T follicular helper cell (primary cell): ENCODE results near the gene SYCP2L.
"Not testable (repeated sequence)": the region's sequence is repeated elsewhere in the genome, so short reads cannot be mapped to it uniquely, and the experiment has no call there.

ENCODE experiments used
- DNase-seq: peaks from one replicate; pipeline ENCODE4 v3.0.0-alpha.2; 2020; ENCODE audit warnings: low read depth

Gene SYCP2L

DNA sequence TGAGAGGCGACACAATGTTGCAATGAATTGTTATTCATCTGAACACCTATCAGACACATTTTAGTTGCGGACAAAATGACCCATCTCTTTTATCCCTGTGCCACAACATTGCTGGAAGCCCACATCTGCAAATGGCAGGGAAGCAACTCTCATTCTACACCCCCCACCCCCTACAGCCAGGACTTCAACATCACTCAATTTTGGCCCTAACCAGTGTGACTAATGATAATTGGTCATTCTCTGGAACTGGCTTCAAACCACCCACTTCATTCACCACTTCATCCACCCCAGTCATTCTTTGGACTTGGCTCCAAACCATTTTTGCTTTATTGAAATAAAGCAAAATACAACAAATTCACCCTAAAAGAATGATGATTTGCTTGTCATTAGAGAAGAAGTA is 6.5 kb upstream of the SYCP2L start:
- DNase-seq: no peak

DNA sequence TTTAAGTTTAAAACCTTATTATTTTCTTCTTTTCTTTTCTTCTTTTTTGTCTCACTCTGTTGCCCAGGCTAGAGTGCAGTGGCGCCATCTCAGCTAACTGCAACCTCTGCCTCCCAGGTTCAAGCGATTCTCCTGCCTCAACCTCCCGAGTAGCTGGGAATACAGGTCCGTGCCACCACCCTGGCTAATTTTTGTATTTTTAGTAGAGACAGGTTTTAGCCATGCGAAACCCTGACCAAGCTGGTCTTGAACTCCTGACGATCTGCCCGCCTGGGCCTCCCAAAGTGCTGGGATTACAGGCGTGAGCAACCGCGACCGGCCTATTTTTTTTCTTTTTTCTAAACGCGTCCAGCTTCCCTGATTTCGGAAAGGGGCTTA is 4.6 kb upstream of the SYCP2L start:
- not testable (repeated sequence) for DNase-seq

DNA sequence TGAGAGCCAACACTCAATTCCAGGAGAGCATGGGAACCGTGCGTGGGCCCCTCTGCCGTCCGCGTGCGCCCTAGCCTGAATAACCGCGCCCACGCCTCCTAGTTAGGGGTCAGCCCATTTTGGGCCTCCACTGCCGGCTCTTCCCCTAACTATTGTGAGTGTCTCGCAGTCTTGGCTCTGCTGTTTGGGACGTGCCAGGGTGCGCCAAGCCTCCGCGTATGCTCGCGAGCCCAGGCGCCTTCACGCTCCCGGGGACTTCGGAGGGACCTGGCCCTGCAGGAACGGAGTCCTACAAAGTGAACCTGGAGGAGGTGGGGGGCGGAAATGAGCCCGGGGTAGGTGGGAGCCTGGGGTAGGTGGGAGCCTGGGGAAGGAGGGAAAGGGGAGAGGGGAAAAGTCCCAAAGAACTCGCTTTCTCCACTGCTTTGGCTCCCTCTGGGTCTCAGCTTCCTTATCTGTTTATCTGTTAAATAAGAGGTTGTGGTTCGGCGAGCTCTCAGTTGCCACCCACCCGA is 4.1 kb upstream of the SYCP2L start:
- no peak for DNase-seq

DNA sequence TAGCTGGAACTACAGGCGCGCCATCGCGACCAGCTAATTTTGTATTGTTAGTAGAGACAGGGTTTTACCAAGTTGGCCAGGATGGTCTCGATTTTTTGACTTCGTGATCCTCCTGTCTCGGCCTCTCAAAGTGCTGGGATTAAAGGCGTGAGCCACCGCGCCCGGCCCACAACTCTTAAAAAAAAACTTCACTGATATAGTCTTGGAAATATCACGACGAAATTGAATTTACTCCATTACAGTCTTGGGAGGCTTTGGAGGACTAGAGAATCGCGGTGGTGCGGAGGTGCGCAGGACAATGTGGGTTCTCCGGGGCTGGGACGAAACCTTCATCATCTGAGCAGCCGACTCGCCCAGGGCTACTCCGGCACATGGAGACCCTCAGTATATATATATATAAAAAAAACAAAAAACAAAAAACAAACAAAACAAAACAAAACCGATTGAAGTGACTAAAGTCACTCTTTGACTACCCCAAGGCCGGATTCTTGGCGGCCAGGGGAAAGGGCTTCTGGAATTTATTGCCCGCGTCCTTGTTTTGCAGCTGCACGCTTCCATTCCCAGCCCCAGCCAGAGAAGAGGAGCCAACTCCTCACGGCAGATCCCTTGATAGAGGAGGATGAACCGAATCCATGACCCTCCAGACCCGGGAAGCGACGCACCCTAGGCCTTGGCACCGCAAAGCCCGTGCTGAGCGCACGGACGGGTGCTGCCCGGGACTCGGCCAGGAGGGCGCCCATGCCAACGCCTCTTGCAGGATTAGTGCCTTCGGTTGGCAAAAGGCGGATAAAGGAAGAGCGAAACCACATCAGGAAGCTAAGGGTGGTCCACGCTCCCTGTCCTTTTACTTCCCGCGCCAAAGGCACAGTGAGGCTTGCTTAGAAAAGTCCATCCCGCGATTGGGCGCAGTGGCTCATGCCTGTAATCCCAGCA is 3.3 kb upstream of the SYCP2L start:
- DNase-seq: no peak

DNA sequence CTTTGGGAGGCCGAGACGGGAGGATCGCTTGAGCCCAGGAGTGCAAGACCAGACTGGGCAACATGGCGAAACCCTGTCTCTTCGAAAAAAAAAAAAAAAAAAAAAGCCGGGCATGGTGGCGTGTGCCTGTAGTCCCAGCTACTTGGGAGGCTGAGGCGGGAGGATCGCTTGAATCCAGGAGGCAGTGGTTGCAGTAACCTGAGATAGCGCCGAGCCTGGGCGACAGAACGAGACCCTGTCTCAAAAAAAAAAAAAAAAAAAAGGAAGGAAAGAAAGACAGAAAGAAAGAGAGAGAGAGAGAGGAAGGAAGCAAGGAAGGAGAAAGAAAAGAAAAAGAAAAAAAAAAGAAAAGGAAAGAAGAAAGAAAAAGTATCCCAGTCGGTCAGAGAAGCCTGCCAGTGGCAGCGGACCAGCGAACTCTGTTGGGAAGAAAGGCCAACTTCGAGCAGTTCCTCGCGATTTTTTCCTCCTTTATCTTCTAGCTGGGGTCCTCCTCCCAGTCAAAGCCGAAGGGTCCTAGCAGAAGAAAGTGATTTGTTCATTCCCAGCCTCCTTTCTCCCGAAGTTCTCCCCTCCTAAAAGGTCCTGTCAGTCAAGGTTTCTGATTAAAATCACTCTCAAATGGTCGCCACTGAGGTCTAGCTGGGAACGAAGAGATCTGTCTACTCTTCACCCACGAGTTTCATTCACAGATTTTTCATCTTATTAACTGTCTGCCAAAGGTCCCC is 2.4 kb upstream of the SYCP2L start:
- no peak for DNase-seq

DNA sequence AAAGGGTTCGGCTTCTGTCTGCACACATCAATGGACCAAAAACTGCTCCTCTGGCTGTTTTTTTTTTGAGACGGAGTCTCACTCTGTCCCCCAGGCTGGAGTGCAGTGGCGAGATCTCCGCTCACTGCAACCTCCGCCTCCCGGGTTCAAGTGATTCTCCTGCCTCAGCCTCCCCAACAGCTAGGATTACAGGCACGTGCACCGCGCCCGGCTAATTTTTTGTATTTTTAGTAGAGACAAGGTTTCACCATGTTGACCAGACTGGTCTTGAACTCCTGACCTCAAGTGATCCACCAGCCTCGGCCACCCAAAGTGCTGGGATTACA is 524 bp upstream of the SYCP2L start:
- not testable (repeated sequence) for DNase-seq

DNA sequence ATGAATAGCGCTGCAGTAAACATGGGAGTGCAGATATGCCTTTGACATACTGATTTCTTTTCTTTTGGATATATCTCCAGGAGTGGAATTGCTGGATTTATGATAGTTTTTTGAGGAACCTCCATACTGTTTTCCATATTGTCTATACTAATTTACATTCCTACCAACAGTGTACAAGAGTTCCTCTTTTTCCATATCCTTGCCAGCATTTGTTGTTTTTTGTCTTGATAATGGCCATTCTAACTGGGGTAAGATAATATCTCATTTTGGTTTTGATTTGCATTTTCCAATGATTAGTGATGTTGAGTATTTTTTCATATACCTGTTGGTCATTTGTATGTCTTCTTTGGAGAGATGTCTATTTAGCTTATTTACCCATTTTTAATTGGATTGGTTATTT is 3.3 kb downstream of the SYCP2L start:
- DNase-seq: no peak

DNA sequence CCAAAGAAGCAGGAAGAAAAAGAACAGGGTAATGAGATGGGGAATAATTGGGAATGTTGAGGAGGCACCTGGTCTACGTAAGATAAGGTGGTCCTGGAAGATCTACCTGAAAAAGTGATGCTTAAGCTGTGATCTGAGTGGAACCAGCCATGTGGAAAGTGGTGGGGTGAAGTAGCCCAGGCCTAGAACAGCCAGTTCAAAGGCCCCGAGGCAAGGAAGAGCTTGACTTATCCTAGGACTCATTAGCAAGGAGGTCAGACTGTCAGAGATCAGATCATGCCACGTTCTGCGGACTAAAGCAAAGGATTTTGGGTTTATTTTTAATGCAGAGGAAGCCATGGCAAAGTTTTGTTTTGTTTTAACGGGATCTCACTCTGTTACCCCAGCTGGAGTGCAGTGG is 5.1 kb downstream of the SYCP2L start:
- DNase-seq: no peak

DNA sequence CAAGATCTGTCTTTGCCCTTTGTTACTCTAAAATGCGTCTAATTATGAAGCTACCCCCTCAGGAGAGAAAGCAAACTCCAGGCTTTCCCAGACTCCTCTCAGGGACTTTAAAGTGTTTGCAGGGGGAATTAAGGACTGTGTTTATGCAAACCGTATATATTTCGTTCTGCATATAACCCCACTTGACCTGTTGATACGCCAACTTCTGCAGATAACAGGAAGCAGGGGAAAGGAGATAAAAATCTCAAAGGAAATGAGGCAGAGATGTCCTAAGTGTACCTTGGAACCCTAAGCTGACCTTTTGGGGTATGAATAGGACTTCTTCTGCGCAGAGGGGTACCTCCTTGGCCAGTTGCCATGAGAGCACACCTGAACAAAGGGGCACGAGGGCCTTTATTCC is 8.1 kb downstream of the SYCP2L start:
- no peak for DNase-seq

DNA sequence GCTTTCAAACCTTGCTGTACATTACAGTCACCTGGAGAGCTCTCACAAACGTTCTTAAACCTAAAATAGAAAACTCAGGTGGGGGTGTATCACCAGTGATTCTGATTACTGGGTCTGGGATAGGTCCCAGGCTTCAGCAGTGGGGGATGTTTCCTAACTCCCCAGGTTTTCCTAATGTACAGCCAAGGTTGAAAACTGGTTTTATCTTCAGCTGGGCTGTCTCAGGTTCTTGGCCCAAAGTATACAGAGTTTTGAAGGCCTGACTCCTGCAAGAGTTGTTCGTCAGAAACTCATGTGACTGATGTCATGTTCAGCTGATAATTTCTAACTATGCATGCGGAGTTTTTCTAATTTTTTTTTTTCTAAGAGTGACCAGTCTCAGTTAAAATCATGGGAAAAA is 9.8 kb downstream of the SYCP2L start:
- DNase-seq: no peak

DNA sequence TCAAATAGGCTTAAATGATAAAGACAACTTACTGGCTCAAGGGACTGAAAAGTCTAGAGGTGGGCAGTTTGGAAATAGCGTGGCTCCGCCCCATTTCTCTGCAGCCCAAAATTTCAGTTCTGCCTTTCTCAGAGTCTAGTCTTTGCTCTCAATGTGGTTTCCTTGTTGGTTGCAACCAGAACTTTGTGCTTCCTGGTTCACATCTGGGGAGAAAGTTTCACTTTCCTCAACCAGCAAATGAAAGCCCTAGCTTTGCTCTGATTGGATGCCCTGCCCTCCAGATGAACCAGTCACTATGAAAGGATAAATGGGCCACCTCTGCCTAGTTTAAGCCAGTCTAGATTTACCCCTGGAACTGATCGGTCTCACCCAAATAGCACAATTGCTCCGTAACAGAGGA is 14.9 kb downstream of the SYCP2L start:
- no peak for DNase-seq

DNA sequence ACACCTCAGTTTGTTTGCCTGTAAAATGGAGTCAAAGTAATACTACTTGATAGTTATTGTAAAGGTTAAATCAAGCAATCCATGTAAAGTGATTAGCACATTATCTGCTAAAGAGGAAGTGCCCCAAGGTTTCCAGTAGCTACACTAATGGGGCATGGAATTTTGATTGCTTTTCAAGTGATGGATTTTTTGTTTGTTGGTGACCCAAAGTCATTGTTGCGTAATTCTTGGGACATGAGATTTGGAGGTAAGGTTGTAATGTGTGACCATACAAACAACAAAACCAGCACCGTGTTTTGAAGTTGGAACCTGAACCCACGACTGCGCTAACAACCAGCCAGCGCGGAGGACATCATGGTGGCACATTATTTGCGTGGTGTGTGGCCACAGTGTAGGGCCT is 17.2 kb downstream of the SYCP2L start:
- no peak for DNase-seq

DNA sequence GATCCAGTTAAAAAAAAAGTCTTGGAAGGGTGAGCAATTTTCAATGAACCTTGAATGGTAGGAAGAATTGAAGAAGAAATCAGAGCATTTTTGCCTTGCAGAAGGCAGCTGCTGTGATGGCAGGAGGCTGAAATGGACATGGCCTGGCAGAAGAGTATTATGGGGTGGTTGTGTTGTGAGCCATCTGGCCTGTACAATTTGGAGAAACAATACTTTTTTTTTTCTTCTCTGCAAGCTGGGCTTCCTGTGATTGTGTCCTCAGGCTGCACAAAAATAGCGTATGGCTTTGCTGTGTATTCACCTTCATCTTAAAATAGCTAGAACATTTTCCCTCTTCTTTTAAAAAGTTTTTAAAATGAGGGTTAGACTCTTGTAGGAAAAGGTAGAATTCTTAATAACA is 21.4 kb downstream of the SYCP2L start:
- no peak for DNase-seq

DNA sequence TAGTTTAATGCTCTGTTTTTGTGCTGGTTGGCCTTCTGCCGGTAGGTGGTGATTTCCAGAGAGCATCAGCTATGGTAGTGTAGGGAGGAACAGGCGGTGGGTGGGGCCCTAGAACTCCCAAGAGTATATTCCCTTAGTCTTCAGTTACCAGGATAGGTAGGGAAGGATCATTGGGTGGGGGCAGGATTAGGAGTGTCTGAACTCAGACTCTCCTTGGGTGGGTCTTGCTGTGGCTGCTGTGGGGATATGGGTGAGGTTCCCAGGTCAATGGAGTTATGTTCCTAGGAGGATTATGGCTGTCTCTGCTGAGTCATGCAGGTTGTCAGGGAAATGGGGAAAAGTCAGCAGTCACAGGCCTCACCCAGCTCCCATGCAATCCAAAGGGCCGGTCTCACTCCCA is 32.7 kb downstream of the SYCP2L start:
- DNase-seq: not testable (repeated sequence)

DNA sequence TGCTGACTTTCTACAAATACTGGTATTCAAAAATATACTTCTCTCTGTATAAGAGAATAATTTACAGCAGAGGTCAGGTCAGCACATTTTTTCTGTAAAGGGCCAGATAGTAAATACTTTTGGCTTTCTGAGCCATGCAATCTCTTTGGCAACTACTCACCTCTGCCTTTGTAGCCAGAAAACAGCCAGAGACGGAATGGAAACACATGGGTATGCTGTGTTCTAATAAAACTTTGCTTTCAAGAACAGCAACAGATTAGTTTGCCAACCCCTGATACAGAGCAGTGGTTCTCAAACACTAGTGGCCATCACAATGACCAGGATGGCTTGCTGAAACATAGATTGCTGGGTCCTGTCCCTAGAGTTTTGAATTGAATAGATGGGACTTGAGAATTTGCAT is 46.3 kb downstream of the SYCP2L start:
- no peak for DNase-seq

DNA sequence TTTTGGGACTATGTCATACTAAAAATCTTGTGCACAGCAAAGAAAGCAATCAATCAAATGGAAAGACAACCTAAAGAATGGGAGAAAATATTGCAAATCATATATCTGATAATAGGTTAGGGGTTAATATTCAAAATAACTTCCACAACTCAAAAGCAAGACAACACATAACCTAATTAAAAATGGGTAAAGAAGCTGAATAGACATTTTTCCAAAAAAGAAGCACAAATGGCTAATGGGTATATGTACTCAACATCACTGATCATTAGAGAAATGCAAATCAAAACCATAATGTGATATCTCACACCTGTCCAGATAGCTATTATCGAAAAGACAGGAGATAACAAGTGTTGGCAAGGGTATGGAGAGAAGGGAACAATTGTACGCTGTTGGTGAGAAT is 53.0 kb downstream of the SYCP2L start:
- DNase-seq: no peak

DNA sequence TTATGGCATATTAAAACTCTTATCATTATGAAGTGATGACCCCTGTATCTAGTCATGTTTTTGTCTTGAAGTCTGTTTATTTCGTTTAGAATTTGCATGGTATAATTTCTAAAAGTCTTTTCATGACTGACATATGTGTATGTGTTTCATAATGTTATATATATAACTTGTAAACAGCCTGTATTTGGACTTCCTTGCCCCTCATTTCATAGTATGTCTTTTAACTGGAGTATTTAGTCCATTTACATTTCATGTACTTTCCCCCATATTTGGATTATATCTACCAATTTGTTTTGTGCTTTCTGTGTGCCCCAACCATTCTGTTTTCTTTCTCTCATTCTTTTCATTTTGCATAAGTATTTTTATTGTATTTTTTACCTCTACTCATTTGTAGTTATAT is 59.0 kb downstream of the SYCP2L start:
- no peak for DNase-seq

DNA sequence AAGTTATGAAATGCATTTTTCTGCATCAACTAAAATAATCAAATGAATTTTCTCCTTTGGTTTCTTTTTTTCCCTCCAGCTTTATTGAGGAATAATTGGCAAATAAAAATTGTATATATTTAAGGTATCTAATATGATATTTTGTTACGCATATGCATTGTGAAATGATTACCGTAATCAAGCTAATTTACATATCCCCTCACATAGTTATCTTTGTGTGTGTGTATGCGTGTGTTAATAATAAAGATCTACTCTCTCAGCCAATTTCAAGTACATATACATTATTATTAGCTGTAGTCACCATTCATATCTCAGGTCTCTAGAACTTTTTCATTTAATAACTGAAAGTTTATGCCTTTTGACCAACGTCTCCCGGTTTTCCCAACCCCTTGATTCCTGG is 61.1 kb downstream of the SYCP2L start:
- no peak for DNase-seq

DNA sequence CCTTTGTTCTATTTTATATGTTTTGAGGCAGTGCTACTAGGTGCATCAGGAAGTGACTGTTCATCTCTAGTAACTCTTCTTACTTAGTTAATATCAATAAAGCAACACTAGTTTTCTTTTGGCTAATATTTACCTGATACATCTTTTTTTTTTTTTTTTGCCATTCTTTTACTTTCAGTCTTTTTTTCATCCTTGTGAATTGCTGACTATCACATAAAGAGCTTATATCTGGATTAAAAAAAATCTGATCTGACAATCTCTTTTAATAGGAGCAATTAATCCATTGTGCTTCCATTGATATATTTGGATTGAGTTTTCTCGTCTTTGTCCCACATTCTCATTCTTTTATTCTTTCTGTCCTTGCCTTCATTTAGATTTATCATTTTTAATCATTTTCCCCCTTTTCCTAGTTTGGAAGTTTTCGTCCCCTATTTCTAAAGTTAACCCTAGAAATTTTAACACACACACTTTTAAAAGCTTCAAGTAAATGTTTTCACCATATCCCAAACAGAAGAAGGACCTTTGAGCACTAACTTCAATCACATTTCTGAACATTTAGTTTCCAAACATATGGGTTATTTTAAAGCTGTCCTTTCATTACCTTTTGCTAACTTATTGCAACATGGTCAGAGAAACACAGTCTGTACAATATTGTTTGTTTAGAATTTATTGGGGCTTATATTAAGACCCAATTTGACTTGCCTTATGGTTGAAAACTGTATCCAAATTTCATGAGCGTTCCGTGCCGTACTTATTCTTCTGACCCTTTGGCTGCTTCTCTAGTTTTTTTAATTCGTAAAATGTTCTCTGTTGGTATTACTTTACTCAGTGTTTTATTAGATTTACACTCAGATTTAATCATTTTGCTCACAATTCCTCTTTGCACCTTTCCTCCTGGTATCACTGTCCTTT is 63.0 kb downstream of the SYCP2L start:
- no peak for DNase-seq

DNA sequence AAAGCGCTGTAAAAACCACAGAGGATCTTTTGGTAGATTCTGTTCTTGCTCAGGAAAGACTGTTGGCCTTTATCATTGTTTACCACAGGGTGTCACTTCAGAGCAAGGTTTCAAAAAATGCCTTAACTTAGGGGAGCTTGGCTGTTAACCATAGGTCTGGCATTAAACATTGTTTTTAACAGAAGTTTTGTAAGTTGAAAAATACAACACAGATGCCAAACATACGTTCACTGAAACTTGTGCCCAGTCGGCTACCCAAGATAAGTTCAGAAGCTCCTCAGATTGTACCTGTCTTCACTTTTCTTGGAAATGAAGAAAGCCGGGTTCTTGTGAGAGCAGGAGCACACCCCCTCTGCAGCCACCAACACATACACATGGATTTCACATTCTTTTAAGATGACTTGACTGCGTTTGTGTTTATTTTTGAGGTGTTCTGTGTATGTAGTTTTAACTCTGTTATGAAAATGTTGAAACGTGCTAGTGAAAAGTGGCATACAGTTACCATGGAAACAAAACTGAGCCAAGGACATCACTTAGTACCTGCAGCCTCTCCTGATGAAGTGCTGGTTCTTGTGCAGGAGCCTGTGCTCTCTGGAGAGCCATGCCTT is 64.9 kb downstream of the SYCP2L start:
- no peak for DNase-seq

DNA sequence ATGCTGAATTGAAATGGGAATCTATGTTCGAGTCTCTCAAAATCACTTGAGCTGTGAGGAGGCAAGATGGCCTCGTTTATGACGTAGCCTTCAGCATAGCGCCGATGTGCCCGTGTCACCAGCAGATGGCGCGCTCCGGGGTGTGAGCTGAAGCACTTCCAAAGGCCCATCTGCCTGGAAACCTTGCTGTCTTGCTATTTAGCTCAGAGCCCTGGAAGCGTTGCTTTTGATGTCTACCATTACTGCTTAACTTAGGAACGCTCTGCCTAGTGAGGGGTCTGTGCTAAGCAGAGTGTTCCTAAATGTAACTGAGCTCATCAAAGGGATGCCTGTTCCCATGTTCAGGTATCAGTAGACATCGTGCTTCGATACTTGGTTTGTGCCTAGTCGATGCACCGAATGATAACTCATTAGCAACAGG is 67.7 kb downstream of the SYCP2L start:
- DNase-seq: peak; percentile 29

DNA sequence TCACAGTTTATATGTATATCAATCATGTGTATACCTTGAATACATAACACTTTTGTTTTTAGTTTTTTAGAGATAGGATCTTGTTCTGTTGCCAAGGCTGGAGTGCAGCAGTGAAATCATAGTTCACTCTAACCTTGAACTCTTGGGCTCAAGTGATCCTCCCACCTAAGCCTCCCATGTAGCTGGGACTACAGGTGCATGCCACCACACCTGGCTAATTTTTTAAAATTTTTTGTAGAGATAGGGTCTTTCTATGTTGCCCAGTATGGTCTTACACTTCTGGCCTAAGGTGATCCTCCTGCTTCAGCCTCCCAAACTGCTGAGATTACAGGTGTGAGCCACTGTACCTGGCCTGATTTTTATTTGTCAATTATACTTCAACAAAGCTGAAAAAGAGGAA is 69.9 kb downstream of the SYCP2L start:
- DNase-seq: no peak
